Left lung (tissue), 10 donors: ENCODE data around the gene EFNA5. TPM values are rescaled to one million over a fixed set of nuclear protein-coding genes. Genes with fewer than 3 reads are reported as not detected.

Experiments
- ATAC-seq: fragments of 200-7000 bp; cut with Tn5 transposase; one replicate; pipeline ENCODE4 v1.9.1; 2020; ENCODE audit warnings: moderate library complexity
- DNase-seq, 4 donors: peaks; one replicate each; pipeline ENCODE4 v3.0.0-alpha.2; 2013 to 2020
- H3K27ac ChIP-seq, 2 donors: fragments of 200-600 bp; sonication (generic) in 1 of 2; one replicate each; pipeline versions ENCODE4 v1.5.0 to v1.8.0; 2020 to 2021
- H3K27me3 ChIP-seq, 2 donors: fragments of 200-600 bp; sonication (generic) in 1 of 2; one replicate each; pipeline versions ENCODE4 v1.5.0 to v1.8.0; 2020 to 2021
- H3K36me3 ChIP-seq, 2 donors: fragments of 200-600 bp; sonication (generic) in 1 of 2; one replicate each; pipeline versions ENCODE4 v1.5.0 to v1.8.0; 2020 to 2021
- H3K4me1 ChIP-seq, 2 donors: fragments of 200-600 bp; one replicate each; pipeline ENCODE4 v1.8.0; 2021
- H3K4me3 ChIP-seq, 2 donors: fragments of 200-600 bp; sonication (generic) in 1 of 2; one replicate each; pipeline versions ENCODE4 v1.5.0 to v1.8.0; 2020 to 2021; ENCODE audit warnings: mild to moderate bottlenecking in 1 of 2
- H3K9me3 ChIP-seq, 2 donors: fragments of 200-600 bp; sonication (generic) in 1 of 2; one replicate each; pipeline versions ENCODE4 v1.5.0 to v1.8.0; 2020 to 2021
- CTCF ChIP-seq, 2 donors: fragments of 200-600 bp; sonication (generic) in 1 of 2; IDR thresholded peaks; one replicate each; pipeline versions ENCODE4 v1.5.0 to v1.8.0; 2021; ENCODE audit warnings: antibody characterized with exemption in 2 of 2
- intact Hi-C, 2 donors: fragments of 100-400 bp; cut with DNase I; formaldehyde crosslinking; loops; one replicate each; pipeline versions ENCODE4 v1.11.2 to v1.14.2; 2022
- polyA plus RNA-seq, 6 donors: library from polyadenylated mRNA; unstranded; fragments of 120-200 nt; gene quantifications; one replicate each; pipeline ENCODE4 v1.2.1, GENCODE V29; 2013; ENCODE audit not compliant: insufficient read length in 6 of 6
- total RNA-seq, 2 donors: library from RNA; stranded (reverse); fragmentation: NEBNext Ultra II Directional; extraction: Animal tissue kit (Norgen Biotek cat#: 25700); gene quantifications; one replicate each; pipeline ENCODE4 v1.2.1, GENCODE V29; 2021
- donor health status: DM: no; HTN: yes; CAD: no.
- donor health status: DM: no; HTN: no; CAD: no.

EFNA5 gene
- total and polyA plus RNA-seq, 8 donors, result 8.8 to 28.3 (median 22.8) TPM

- ATAC-seq (no peak), DNase-seq (no peak)
- TF ChIP-seq CTCF (IDR thresholded peaks at IDR 0.05), result no peak
- Histone ChIP-seq H3K36me3 (no peaks in the 10 kb centered on the region), H3K9me3 (no peaks in the 10 kb centered on the region), H3K4me3 (no peak overlapping the region), H3K27me3 (no peaks in the 10 kb centered on the region), H3K27ac (no peak overlapping the region), H3K4me1 (no peaks in the 10 kb centered on the region)
- intact Hi-C loops, result no loop called here
Observed at GRCh38 chr5:107449369-107449768, 221.4 kb downstream of the EFNA5 start.

GRCh38 chr5:107447587-107447986 is 223.2 kb downstream of the EFNA5 start:
- Histone ChIP-seq H3K36me3 (no peaks in the 10 kb centered on the region), H3K27ac (no peak overlapping the region), H3K9me3 (no peaks in the 10 kb centered on the region), H3K4me1 (no peaks in the 10 kb centered on the region), H3K27me3 (no peaks in the 10 kb centered on the region), H3K4me3 (no peak overlapping the region)
- no peak for DNase-seq
- no peak for TF ChIP-seq CTCF (IDR thresholded peaks at IDR 0.05)
- intact Hi-C loops, result no loop called here
- no peak for ATAC-seq

GRCh38 chr5:107446972-107447371 is 223.8 kb downstream of the EFNA5 start:
- no peak overlapping the region for H3K27ac ChIP-seq
- intact Hi-C loops, result no loop called here
- H3K36me3 ChIP-seq, result no peaks in the 10 kb centered on the region
- DNase-seq (no peak), ATAC-seq (no peak)
- no peaks in the 10 kb centered on the region for H3K27me3 ChIP-seq
- no peaks in the 10 kb centered on the region for H3K9me3 ChIP-seq
- H3K4me1 ChIP-seq, result no peaks in the 10 kb centered on the region
- no peak overlapping the region for H3K4me3 ChIP-seq
- no peak for TF ChIP-seq CTCF (IDR thresholded peaks at IDR 0.05)

- intact Hi-C loops, result no loop called here
- no peaks in the 10 kb centered on the region for H3K36me3 ChIP-seq
- H3K4me3 ChIP-seq, result no peak overlapping the region
- no peak for DNase-seq
- H3K27ac ChIP-seq, result no peak overlapping the region
- no peaks in the 10 kb centered on the region for H3K27me3 ChIP-seq
- no peak for ATAC-seq
- no peak for TF ChIP-seq CTCF (IDR thresholded peaks at IDR 0.05)
- H3K9me3 ChIP-seq, result peaks cover 0 to 2% of the 10 kb centered on the region in 2 donors
- no peaks in the 10 kb centered on the region for H3K4me1 ChIP-seq
Observed at GRCh38 chr5:107444300-107444699, 226.4 kb downstream of the EFNA5 start.

- no peak for DNase-seq
- Histone ChIP-seq H3K27ac (no peak overlapping the region), H3K27me3 (no peaks in the 10 kb centered on the region), H3K36me3 (no peaks in the 10 kb centered on the region), H3K4me1 (no peaks in the 10 kb centered on the region), H3K4me3 (no peak overlapping the region), H3K9me3 (peaks cover 0 to 6% of the 10 kb centered on the region in 2 donors)
- no peak for TF ChIP-seq CTCF (IDR thresholded peaks at IDR 0.05)
- intact Hi-C loops, result no loop called here
- no peak for ATAC-seq
Observed at GRCh38 chr5:107443897-107444296, 226.8 kb downstream of the EFNA5 start.
